ENCODE measurements around the gene BACE1-AS.
"Not testable (repeated sequence)": the region's sequence is repeated elsewhere in the genome, so short reads cannot be mapped to it uniquely, and the experiment has no call there.

BACE1-AS gene

DNA sequence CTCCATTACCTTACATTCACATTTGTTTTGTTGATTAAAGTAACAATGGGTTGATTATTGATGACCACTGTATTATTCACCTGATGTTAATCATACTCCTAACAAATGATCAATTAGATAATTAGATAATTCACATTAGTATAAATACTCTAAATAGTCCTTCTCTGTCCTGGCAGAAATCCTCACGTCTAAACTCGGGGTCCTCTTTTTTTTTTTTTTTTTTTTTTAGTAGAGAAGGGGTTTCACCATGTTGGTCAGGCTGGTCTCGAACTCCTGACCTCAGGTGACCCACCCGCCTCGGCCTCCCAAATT lies 36.1 kb downstream of the BACE1-AS start:
- DNase-seq (ENCODE audit: low spot score): not testable (repeated sequence)

DNA sequence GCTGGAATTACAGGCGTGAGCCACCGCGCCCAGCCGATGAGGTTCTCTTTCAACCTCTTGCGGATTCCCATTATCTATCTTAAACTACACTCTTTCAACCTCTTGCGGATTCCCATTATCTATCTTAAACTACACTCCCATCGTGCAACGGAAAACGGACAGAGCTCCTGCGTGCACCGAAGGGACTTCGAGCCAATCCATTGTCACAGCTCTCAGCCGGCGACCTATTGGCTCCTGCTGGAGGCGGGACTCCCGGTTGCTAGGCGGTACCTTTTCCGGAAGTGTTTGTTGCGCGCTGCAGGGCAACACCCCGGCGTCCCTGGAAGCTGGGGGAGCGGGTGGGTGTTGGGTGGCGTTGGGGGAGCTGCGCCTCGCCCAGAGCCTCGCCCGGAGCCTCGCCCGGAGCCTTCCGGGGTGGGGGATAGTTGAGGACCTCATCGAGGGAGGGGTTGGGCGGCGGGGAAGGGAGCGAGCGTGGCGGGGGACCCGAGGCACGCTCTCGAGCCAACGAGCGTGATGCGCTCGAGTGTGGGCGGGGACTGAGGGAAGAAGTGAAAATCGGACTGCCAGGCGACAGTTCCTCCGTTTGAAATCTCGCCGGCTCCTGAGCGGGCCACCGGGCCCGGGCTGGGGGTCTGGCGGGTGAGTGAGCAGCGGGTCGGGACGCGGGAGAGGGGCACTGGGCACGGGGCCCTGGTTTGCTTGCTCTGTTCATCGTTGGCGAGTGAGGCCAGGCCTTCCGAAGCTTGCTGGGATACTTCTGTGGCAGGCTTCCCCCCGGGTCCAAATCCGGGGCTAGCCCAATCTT lies 36.6 kb downstream of the BACE1-AS start, which contains the start of gene CEP164:
Gene CEP164, plus strand, starts transcription at position 288 of the 808 bp plus-strand sequence. CDS start 10,733 bp downstream, outside the sequence.
- peak; percentile 94 for DNase-seq (ENCODE audit: low spot score)

DNA sequence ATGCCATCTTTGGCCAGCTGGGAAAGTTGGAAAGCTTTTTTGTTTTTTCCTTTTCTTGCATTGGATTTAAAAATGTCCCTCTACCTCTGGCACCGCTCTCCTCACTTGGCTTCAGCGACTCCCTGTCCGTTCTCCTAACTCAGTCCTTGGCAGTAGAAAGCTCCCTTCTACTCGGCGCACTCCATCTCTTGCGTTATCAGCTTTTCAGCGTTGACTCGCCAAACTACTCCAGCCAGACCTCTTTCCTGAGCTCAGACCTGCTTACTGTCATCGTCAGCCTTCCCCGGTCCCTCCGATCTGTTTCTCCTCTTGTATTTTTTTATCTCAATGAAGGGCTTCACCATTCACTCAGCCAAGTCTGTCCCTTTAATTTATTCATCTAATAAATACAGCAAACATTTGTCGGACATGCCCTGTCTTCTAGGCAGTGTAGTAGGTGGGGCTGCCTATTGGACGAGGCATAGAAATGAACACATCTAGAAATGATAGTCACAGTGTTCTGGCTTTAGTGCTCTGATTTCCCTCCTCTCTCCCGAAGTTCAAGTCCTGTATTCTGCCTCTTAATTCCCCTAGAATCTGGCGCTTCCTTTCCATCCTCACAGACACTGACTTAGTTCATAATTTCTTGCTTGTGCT lies 37.3 kb downstream of the BACE1-AS start:
- peak; percentile 54 for DNase-seq (ENCODE audit: low spot score)

DNA sequence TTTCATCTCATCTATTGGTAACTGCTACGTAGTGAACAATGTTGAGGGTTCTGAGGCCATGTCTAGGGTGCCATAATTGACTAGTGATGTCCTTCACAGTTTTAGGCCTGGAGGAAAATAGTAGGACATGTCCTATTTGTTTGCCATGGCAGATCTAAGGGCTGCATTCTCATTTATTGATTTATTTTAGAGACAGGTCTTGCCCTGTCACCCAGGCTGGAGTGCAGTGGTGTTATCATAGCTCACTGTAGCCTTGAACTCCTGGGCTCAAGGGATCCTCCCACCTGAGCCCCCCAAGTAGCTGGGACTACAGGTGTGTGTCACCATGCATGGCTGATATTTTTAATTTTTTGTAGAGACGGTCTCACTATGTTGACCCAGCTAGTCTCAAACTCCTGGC lies 41.7 kb downstream of the BACE1-AS start:
- DNase-seq (ENCODE audit: low spot score): no peak

DNA sequence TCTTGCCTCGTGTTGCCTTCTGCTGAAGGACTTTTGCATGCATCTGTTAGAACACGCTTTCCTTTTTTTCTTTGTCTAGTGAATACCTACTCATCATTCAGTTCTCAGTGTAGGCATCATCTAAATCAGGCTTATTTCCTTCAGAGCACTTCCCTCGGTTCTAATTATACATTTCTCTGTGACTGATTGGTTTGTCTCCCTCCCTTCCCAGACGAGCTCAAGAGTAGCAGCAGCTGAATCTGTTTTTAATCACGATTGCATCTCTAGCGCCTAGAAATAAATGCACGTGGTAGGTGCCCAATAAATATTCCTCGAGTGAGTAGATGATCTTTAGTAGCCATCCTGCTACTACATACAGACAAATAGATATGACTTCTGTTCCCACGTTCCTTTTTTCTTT lies 42.8 kb downstream of the BACE1-AS start:
- no peak for DNase-seq (ENCODE audit: low spot score)

DNA sequence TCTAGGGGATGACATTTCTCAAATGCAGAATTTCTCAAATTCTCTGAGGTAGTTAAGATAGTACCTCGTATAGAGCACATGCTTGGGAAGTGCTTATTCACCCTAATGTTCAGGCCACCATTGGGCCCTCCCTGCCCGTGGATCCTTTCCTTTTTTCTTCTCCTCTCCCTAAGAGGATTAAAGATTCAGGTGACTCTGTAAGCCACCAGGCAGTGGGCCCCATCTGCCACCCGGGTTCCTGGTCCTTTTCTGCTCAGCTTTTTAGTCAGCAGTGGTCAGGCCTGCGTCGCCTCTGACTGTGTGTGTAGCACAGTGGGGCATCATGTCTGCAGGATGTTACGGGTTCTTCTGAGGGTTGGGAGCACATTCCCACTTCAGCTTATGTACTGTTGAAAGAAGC lies 43.8 kb downstream of the BACE1-AS start:
- DNase-seq (ENCODE audit: low spot score): no peak

DNA sequence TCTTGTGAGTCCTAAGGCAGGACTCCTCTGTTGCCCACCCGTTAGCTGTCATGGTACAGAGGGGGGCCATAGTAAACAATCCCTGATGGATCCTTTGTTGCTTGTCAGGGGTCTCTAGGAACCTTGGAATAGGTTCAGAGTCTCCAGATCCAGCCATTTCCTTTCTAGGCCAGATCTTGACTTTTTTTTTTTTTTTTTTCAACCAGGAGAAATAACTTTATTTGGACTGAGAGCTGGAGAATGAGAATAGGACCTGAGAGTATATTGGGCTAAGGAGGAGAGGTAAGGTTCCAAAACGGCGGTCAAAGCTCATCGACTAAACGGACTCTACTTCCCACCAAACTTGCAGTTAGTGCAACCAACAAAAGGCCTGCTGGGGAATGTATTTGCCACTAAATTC lies 44.3 kb downstream of the BACE1-AS start:
- no peak for DNase-seq (ENCODE audit: low spot score)

DNA sequence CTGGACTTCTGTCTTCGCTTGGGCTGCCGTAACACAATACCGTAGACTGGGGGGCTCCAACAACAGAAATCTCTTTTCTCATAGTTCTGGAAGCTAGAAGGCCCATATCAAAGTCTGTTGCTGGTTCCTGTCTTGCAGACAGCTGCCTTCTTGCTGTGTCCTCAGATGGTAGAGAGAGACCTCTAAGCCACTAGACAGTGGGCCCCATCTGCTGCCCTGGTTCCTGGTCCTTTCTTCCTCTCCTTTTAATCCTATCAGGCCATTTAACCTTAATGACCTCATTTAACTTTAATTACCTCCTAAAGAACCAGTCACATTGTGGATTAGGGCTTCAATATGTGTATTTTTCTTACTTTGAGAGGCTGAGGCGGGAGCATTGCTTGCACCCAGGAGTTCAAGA lies 45.9 kb downstream of the BACE1-AS start:
- no peak for DNase-seq (ENCODE audit: low spot score)
